ENCODE data around the gene ZW10.

- TF ChIP-seq CTCF (IDR thresholded peaks at IDR 0.05) (no peak), ATF2 (CRISPR knock-in tag; IDR thresholded peaks at IDR 0.05; ENCODE audit: borderline replicate concordance, low read depth) (no peak), JUN (CRISPR knock-in tag; IDR thresholded peaks at IDR 0.05) (no peak), ZNF512 (CRISPR knock-in tag; IDR thresholded peaks at IDR 0.05; ENCODE audit: borderline replicate concordance) (no peak), IRF2 (CRISPR knock-in tag; IDR thresholded peaks at IDR 0.05; ENCODE audit: borderline replicate concordance, low read depth) (no peak), ATF3 (CRISPR knock-in tag; conservative IDR thresholded peaks at IDR 0.05) (no peak), JAZF1 (CRISPR knock-in tag; IDR thresholded peaks at IDR 0.05) (no peak), ETV6 (CRISPR knock-in tag; IDR thresholded peaks at IDR 0.05) (no peak)
Measured at GRCh38 chr11:113715273-113715672, 58.2 kb downstream of the ZW10 start.

All from WTC11 (cell line).